ENCODE measurements around the gene CLDND2.

Gene CLDND2

GRCh38 chr19:51339687-51340656 is 28.8 kb downstream of the CLDND2 start:
- Histone ChIP-seq H3K4me3 (peak overlapping the region; percentile 53 to 66), H3K4me1 (peaks cover 0 to 18% (median 11%) of the 10 kb centered on the region in 4 donors), H3K36me3 (peaks cover 0 to 6% (median 3%) of the 10 kb centered on the region in 3 donors), H3K9me3 (no peaks in the 10 kb centered on the region), H3K27me3 (no peaks in the 10 kb centered on the region), H3K27ac (peak overlapping the region; percentile 83 to 89)
- peak; percentile 99 to 100 for DNase-seq
- intact Hi-C loops (cut with DNase I; ENCODE audit: low total_unique reads), result loop anchor here (1.0 to 10.0 kb wide), 3 partner anchors 26 to 255 kb away; partner anchors contain the start of gene ETFB
- peak in 1 of 2 experiments; percentile 67 for TF ChIP-seq CTCF (IDR thresholded peaks at IDR 0.05)

DNA sequence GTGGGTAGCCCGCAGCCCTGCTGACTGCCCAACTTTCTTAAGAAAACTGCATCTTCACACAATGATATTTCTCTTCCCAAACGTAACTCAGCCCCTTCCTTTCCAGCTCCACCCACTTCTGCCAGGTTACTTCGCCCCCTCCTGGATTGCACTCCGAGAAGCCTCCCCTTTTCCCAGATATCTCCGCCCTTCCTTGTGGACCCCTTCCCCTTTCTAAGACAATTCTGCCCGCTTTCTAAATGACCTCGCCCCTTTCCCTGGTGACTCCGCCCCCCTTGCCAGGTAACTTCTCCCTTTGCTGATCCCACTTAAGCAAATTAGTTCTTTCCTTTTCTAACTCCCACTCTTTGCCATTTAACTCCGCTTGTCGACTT is 29.5 kb downstream of the CLDND2 start:
- no peaks in the 10 kb centered on the region for H3K9me3 ChIP-seq
- no peaks in the 10 kb centered on the region for H3K27me3 ChIP-seq
- no peak for TF ChIP-seq CTCF (IDR thresholded peaks at IDR 0.05)
- peak overlapping the region; percentile 53 to 66 for H3K4me3 ChIP-seq
- peak overlapping the region; percentile 83 to 89 for H3K27ac ChIP-seq
- peaks cover 0 to 18% (median 11%) of the 10 kb centered on the region in 4 donors for H3K4me1 ChIP-seq
- intact Hi-C loops (cut with DNase I; ENCODE audit: low total_unique reads), result loop anchor here (5.0 to 10.0 kb wide), 2 partner anchors 98 to 256 kb away; no protein-coding TSS in a partner anchor
- H3K36me3 ChIP-seq, result no peaks in the 10 kb centered on the region
- DNase-seq, result peak in 1 of 2 donors; percentile 72

DNA sequence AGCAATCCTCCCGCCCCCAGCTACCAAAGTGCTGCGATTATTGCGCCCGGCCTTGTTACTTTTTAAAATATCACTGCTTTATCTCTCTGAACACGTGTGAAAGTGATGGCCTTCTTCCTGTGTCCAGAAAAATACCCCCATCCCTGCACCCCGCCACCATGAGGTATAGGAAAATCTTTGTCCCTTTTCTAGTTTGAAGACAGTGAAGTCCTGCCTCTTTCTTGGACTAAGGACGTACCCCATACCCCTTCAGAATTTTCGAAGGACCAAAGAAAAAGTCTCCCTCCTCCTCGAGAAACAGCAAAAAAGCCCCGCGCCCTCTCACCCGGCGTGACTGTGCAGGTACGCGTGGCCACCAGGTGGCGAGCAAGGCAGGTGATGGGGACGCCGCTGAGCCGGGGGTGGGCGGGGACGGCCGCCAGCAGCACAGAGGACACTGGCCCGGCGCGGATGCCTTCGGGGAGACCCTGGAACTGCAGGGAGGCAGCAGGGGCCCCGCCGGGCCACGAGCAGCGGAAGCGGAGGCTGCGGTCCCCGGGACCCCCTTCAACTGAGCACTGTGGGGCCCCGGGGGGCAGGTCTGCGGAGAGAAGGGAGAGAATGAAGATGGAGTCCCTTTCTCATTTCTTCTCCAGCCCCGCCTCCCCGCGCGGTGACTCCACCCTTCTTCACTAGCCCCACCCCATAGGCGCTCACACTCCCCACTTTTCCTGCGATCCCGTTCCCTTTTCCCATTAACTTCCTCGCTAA is 30.1 kb downstream of the CLDND2 start:
- H3K9me3 ChIP-seq, result no peaks in the 10 kb centered on the region
- intact Hi-C loops (cut with DNase I; ENCODE audit: low total_unique reads), result loop anchor here (5.0 to 10.0 kb wide), 2 partner anchors 99 to 256 kb away; no protein-coding TSS in a partner anchor
- H3K4me1 ChIP-seq, result peaks cover 0 to 18% (median 11%) of the 10 kb centered on the region in 4 donors
- H3K27ac ChIP-seq, result peak overlapping the region; percentile 83 to 89
- DNase-seq, result peak; percentile 87 to 92
- no peaks in the 10 kb centered on the region for H3K36me3 ChIP-seq
- peak; percentile 76 to 89 for TF ChIP-seq CTCF (IDR thresholded peaks at IDR 0.05)
- H3K4me3 ChIP-seq, result peak overlapping the region; percentile 53 to 66
- no peaks in the 10 kb centered on the region for H3K27me3 ChIP-seq

DNA sequence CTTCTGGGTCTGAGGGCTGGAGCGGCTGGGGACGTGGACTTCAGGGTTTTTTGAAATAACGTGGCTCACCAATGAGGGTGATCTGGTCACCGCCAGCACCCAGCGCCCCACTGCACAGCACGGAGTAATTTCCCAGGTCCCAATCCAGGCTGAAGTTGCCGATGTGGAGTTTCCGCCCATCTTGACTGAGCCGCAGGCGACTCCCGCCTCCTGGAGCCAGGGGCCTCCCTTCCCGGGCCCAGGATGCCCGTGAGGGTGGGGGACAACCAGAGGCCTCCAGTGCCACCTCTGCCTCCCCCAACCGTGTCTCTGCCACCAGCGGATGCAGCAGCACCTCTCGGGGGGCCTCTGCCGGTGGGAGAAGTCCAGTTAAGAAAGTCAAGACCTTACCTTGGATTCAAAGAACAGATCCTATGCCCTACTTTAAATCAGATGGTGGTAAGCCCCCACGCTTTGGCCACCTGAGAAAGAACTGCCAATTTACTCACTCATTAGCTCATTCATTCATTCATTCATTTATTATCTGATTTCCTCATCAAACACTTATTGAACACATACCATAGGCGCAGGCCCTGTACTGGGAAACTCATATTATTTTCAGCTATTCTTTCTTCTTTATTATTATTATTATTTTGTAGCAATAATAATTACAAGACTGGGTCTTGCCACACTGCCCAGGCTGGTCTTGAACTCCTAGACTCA is 30.8 kb downstream of the CLDND2 start:
- H3K27ac ChIP-seq, result peak overlapping the region in 1 of 2 donors; percentile 89
- peaks cover 0 to 18% (median 11%) of the 10 kb centered on the region in 4 donors for H3K4me1 ChIP-seq
- no peak overlapping the region for H3K4me3 ChIP-seq
- no peaks in the 10 kb centered on the region for H3K9me3 ChIP-seq
- intact Hi-C loops (cut with DNase I; ENCODE audit: low total_unique reads), result loop anchor here (5.0 to 10.0 kb wide), 2 partner anchors 99 to 257 kb away; no protein-coding TSS in a partner anchor
- DNase-seq, result no peak
- H3K27me3 ChIP-seq, result no peaks in the 10 kb centered on the region
- H3K36me3 ChIP-seq, result no peaks in the 10 kb centered on the region
- no peak for TF ChIP-seq CTCF (IDR thresholded peaks at IDR 0.05)
